WTC11 (cell line): ENCODE results near the gene CLMN.

ENCODE experiments used
- GABPB1 ChIP-seq: sonication (generic); formaldehyde crosslinking; IDR thresholded peaks from 2 replicates; pipeline ENCODE4 v1.8.1; 2023; ENCODE audit warnings: mild to moderate bottlenecking, missing genetic modification reagents
- NR1H2 ChIP-seq: sonication (generic); formaldehyde crosslinking; IDR thresholded peaks from 2 replicates; pipeline ENCODE4 v1.9.0; 2021; ENCODE audit warnings: mild to moderate bottlenecking, moderate library complexity, missing genetic modification reagents
- TEAD1 ChIP-seq: sonication (generic); formaldehyde crosslinking; IDR thresholded peaks from 2 replicates; pipeline ENCODE4 v1.8.0; 2022; ENCODE audit warnings: mild to moderate bottlenecking, missing genetic modification reagents
- TF ChIP-seq, protein P1 (sequence below): fragments of 200-600 bp; IDR thresholded peaks from 2 replicates; pipeline ENCODE4 v1.8.0; 2022; ENCODE audit warnings: antibody characterized with exemption
- TF ChIP-seq, protein P2 (sequence below): sonication (generic); formaldehyde crosslinking; IDR thresholded peaks from 2 replicates; pipeline ENCODE4 v1.8.1; 2023; ENCODE audit warnings: mild to moderate bottlenecking, missing genetic modification reagents, moderate library complexity

DNA sequence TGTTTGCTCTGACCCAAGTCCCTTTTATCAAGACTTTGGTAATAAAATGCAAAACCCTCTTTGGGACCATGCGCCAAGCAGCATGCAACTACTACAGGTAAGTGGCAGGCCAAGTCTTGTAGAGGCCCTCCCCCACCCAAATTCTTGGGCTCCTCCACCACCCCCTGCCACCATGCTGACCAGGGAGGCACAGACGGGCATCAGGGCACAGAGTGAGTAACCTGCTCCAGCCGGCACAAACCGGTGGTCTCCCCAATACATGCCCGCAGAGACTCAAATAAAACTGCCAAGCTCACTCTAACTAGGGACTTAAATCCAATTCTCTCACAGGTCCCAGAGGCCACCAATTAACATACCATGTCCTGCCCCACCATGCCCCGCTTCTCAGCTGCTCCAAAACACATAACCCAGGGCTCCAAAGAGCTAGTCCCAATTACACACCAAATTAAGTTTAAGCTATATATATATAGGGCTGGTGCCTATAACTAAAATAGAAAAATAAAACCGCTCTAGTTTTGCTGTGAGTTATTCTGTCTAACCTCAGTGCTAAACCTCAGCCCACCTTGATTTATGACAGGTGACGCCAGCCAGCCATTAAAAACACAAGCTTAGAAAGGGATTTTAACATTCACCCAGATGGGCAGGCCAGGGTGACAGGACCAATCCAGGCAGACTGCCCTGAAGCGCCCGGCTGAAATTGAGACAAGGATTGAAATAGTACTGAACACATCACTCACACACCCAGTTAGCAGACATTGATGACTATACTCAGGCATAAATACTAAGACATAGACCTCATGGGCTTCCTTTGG, 81.0 kb downstream of the CLMN start:
- TF ChIP-seq, protein P1, sequence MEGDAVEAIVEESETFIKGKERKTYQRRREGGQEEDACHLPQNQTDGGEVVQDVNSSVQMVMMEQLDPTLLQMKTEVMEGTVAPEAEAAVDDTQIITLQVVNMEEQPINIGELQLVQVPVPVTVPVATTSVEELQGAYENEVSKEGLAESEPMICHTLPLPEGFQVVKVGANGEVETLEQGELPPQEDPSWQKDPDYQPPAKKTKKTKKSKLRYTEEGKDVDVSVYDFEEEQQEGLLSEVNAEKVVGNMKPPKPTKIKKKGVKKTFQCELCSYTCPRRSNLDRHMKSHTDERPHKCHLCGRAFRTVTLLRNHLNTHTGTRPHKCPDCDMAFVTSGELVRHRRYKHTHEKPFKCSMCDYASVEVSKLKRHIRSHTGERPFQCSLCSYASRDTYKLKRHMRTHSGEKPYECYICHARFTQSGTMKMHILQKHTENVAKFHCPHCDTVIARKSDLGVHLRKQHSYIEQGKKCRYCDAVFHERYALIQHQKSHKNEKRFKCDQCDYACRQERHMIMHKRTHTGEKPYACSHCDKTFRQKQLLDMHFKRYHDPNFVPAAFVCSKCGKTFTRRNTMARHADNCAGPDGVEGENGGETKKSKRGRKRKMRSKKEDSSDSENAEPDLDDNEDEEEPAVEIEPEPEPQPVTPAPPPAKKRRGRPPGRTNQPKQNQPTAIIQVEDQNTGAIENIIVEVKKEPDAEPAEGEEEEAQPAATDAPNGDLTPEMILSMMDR: no peak
- TF ChIP-seq GABPB1 (no peak), TEAD1 (CRISPR knock-in tag) (no peak), NR1H2 (CRISPR knock-in tag) (no peak)
- TF ChIP-seq, protein P2, sequence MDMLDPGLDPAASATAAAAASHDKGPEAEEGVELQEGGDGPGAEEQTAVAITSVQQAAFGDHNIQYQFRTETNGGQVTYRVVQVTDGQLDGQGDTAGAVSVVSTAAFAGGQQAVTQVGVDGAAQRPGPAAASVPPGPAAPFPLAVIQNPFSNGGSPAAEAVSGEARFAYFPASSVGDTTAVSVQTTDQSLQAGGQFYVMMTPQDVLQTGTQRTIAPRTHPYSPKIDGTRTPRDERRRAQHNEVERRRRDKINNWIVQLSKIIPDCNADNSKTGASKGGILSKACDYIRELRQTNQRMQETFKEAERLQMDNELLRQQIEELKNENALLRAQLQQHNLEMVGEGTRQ (CRISPR knock-in tag): no peak
